Measurements from ENCODE around the gene PLTP. TPM values are rescaled to one million over a fixed set of nuclear protein-coding genes. Genes with fewer than 3 reads are reported as not detected.

Gene PLTP
- polyA plus RNA-seq, 1 donor from 2014 or later: 7.0 TPM

DNA sequence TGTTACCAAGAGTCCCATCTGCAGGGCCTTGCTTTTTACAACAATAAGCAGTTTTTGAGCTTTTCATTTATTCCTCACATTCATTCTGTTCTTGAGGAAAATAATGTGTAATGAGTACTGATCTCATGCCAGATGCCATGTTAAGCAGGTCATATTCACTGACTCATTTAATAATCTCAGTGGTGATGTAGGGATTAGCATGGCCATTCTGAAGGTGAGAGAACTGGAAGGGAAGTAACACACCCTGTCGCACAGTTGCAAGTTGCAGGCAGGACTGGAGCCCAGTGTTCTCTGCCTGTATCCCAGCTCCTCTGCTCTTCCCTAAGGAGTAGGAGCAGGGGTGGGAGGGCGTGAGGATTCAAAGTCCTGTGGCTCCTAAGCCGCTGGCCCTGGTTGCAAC is 28.1 kb upstream of the PLTP start:
- H3K9me2 ChIP-seq (ENCODE audit: insufficient read depth, low read length): no peaks in the 10 kb centered on the region
- H3K4me2 ChIP-seq (ENCODE audit: low read length): no peak overlapping the region
- TF ChIP-seq, protein P1, sequence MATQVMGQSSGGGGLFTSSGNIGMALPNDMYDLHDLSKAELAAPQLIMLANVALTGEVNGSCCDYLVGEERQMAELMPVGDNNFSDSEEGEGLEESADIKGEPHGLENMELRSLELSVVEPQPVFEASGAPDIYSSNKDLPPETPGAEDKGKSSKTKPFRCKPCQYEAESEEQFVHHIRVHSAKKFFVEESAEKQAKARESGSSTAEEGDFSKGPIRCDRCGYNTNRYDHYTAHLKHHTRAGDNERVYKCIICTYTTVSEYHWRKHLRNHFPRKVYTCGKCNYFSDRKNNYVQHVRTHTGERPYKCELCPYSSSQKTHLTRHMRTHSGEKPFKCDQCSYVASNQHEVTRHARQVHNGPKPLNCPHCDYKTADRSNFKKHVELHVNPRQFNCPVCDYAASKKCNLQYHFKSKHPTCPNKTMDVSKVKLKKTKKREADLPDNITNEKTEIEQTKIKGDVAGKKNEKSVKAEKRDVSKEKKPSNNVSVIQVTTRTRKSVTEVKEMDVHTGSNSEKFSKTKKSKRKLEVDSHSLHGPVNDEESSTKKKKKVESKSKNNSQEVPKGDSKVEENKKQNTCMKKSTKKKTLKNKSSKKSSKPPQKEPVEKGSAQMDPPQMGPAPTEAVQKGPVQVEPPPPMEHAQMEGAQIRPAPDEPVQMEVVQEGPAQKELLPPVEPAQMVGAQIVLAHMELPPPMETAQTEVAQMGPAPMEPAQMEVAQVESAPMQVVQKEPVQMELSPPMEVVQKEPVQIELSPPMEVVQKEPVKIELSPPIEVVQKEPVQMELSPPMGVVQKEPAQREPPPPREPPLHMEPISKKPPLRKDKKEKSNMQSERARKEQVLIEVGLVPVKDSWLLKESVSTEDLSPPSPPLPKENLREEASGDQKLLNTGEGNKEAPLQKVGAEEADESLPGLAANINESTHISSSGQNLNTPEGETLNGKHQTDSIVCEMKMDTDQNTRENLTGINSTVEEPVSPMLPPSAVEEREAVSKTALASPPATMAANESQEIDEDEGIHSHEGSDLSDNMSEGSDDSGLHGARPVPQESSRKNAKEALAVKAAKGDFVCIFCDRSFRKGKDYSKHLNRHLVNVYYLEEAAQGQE (IDR thresholded peaks at IDR 0.05; ENCODE audit: borderline replicate concordance): no peak
- no peak for TF ChIP-seq POLR2AphosphoS5 (IDR thresholded peaks at IDR 0.05)
- TF ChIP-seq TAF1 (IDR thresholded peaks at IDR 0.05; ENCODE audit: low read depth): no peak
- no peak for TF ChIP-seq SMC3 (conservative IDR thresholded peaks at IDR 0.05; ENCODE audit: poor library complexity)
- TF ChIP-seq EZH2 (IDR thresholded peaks at IDR 0.05; ENCODE audit: borderline replicate concordance, insufficient read depth, low read length, poor library complexity, severe bottlenecking): no peak
- TF ChIP-seq, protein P2, sequence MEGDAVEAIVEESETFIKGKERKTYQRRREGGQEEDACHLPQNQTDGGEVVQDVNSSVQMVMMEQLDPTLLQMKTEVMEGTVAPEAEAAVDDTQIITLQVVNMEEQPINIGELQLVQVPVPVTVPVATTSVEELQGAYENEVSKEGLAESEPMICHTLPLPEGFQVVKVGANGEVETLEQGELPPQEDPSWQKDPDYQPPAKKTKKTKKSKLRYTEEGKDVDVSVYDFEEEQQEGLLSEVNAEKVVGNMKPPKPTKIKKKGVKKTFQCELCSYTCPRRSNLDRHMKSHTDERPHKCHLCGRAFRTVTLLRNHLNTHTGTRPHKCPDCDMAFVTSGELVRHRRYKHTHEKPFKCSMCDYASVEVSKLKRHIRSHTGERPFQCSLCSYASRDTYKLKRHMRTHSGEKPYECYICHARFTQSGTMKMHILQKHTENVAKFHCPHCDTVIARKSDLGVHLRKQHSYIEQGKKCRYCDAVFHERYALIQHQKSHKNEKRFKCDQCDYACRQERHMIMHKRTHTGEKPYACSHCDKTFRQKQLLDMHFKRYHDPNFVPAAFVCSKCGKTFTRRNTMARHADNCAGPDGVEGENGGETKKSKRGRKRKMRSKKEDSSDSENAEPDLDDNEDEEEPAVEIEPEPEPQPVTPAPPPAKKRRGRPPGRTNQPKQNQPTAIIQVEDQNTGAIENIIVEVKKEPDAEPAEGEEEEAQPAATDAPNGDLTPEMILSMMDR (IDR thresholded peaks at IDR 0.05; ENCODE audit: poor library complexity, severe bottlenecking): no peak
- TF ChIP-seq EP300 (conservative IDR thresholded peaks at IDR 0.05; ENCODE audit: poor library complexity, severe bottlenecking): no peak
- TF ChIP-seq RAD21 (conservative IDR thresholded peaks at IDR 0.05): no peak
- TF ChIP-seq MXI1 (conservative IDR thresholded peaks at IDR 0.05; ENCODE audit: poor library complexity, severe bottlenecking): no peak
- no peak overlapping the region for H3K9ac ChIP-seq (ENCODE audit: low read length)
- H4K20me1 ChIP-seq (ENCODE audit: insufficient read depth): no peaks in the 10 kb centered on the region
- peaks cover 15% of the 10 kb centered on the region for H3K79me2 ChIP-seq (replicated peaks; ENCODE audit: insufficient read depth, low read length)
- no peaks in the 10 kb centered on the region for H3K27me3 ChIP-seq (ENCODE audit: insufficient read depth, low read depth, low read length)
- no peak overlapping the region for H2AFZ ChIP-seq (ENCODE audit: low read depth, low read length)
- no peak overlapping the region for H3K4me3 ChIP-seq (ENCODE audit: low read length)
- no peak overlapping the region for H3K27ac ChIP-seq (ENCODE audit: low read length)
- H3K36me3 ChIP-seq (ENCODE audit: insufficient read depth, low read length): no peaks in the 10 kb centered on the region
- H3F3A ChIP-seq (ENCODE audit: insufficient read depth, low read length, poor library complexity, severe bottlenecking): no peaks in the 10 kb centered on the region
- no peaks in the 10 kb centered on the region for H3K9me3 ChIP-seq (ENCODE audit: low read length)

DNA sequence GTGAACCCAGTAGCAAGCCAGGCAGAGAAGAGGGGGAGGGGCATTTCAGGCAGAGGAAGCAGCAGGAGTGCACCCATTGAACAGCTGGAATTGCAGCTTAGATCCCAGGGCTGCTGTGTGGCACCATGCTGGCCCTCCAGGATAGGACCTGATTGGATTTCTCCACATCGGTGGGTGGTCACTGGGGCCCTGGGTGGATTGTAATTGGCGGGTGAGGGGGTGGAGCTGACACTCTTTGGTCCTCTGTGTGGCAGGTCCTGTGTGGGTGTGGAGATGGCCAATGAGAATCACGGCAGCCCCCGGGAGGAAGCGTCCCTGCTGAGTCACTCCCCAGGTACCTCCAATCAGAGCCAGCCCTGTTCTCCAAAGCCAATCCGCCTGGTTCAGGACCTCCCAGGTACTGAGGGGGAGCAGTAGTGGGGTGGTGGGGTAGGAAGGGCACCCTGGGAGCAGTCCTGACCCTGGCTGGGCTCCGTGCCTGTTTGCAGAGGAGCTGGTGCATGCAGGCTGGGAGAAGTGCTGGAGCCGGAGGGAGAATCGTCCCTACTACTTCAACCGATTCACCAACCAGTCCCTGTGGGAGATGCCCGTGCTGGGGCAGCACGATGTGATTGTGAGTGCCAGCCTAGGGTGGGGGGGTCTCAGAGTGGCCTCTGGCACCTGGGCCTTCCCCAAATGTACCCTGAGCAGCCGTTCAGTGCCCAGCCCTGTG is 26.9 kb upstream of the PLTP start:
- Histone ChIP-seq H3K36me3 (ENCODE audit: insufficient read depth, low read length) (no peaks in the 10 kb centered on the region), H3K27me3 (ENCODE audit: insufficient read depth, low read depth, low read length) (no peaks in the 10 kb centered on the region), H3K79me2 (replicated peaks; ENCODE audit: insufficient read depth, low read length) (peaks cover 15% of the 10 kb centered on the region), H3K9me2 (ENCODE audit: insufficient read depth, low read length) (no peaks in the 10 kb centered on the region), H3K9me3 (ENCODE audit: low read length) (no peaks in the 10 kb centered on the region), H3K4me2 (ENCODE audit: low read length) (no peak overlapping the region), H2AFZ (ENCODE audit: low read depth, low read length) (no peak overlapping the region), H3K4me3 (ENCODE audit: low read length) (no peak overlapping the region), H3F3A (ENCODE audit: insufficient read depth, low read length, poor library complexity, severe bottlenecking) (no peaks in the 10 kb centered on the region), H4K20me1 (ENCODE audit: insufficient read depth) (no peaks in the 10 kb centered on the region), H3K27ac (ENCODE audit: low read length) (no peak overlapping the region), H3K9ac (ENCODE audit: low read length) (no peak overlapping the region)
- no peak for TF ChIP-seq RAD21 (conservative IDR thresholded peaks at IDR 0.05)

All from neural cell (in vitro differentiated cells).